H1 (cell line): ENCODE measurements around the gene DAZAP1. TPM values are rescaled to one million over a fixed set of nuclear protein-coding genes. Genes with fewer than 3 reads are reported as not detected.

Experiments
- CTCF ChIA-PET: fragments of 300-600 bp; sonication (Branson Sonifier 250); formaldehyde crosslinking; loops from one replicate; lab custom pipeline; 2021; ENCODE audit not compliant: partially characterized antibody; lab: Charles Lee
- POLR2A ChIA-PET: fragments of 300-600 bp; sonication (Branson Sonifier 250); formaldehyde crosslinking; loops from one replicate; lab custom pipeline; 2021; ENCODE audit warnings: inconsistent platforms; ENCODE audit not compliant: partially characterized antibody; lab: Charles Lee
- DNase-seq, 2 experiments: peaks; one replicate each; pipeline versions ENCODE4 v3.0.0 to v3.0.0-alpha.2; 2010 to 2022; ENCODE audit warnings: low spot score in 2 of 2, low read depth in 1 of 2, mixed read lengths in 1 of 2
- FAIRE-seq: peaks from 2 replicates; lab custom pipeline; 2011; peaks lifted over from hg19 to GRCh38; lab: Jason Lieb, UNC
- H2AFZ ChIP-seq: 2 replicates; pipeline ENCODE4 v1.8.1; 2012; ENCODE audit warnings: low read length, inconsistent platforms
- H2AK5ac ChIP-seq: 2 replicates; pipeline ENCODE4 v1.6.1; 2013; ENCODE audit warnings: low read depth, low read length
- H2BK120ac ChIP-seq: replicated peaks from 2 replicates; pipeline ENCODE3; 2013; ENCODE audit warnings: low read depth, low read length, inconsistent platforms
- H2BK12ac ChIP-seq: 2 replicates; pipeline ENCODE4 v1.6.1; 2013; ENCODE audit warnings: low read depth, low read length
- H2BK15ac ChIP-seq: 2 replicates; pipeline ENCODE4 v1.6.1; 2013; ENCODE audit warnings: low read length
- H2BK20ac ChIP-seq: 2 replicates; pipeline ENCODE4 v1.6.1; 2013; ENCODE audit warnings: low read length
- H2BK5ac ChIP-seq: 2 replicates; pipeline ENCODE4 v1.6.1; 2013; ENCODE audit warnings: low read depth, low read length
- H3K14ac ChIP-seq: 2 replicates; pipeline ENCODE4 v1.6.1; 2013; ENCODE audit warnings: inconsistent platforms; ENCODE audit not compliant: insufficient read length
- H3K18ac ChIP-seq: 2 replicates; pipeline ENCODE4 v1.6.1; 2013; ENCODE audit warnings: low read length; ENCODE audit errors: extremely low read depth
- H3K23ac ChIP-seq: 2 replicates; pipeline ENCODE4 v1.6.1; 2013; ENCODE audit warnings: inconsistent platforms; ENCODE audit not compliant: insufficient read length
- H3K23me2 ChIP-seq: 2 replicates; pipeline ENCODE4 v1.6.1; 2013; ENCODE audit warnings: low read depth, low read length
- H3K27ac ChIP-seq: 2 replicates; pipeline ENCODE4 v1.6.1; 2011; ENCODE audit warnings: low read depth, low read length, inconsistent platforms
- H3K27me3 ChIP-seq, 4 experiments: replicated peaks in 1 of 4; 1 replicate in 1 of 4; 2 replicates in 3 of 4; pipeline versions ENCODE4 v1.6.1 to v1.8.1; 2011 to 2013; ENCODE audit warnings: low read length in 3 of 4, mild to moderate bottlenecking in 3 of 4, inconsistent platforms in 2 of 4, mixed read lengths in 2 of 4, moderate library complexity in 1 of 4; ENCODE audit not compliant: control insufficient read depth in 3 of 4, insufficient read depth in 3 of 4; ENCODE audit errors: extremely low read depth in 1 of 4
- H3K36me3 ChIP-seq, 4 experiments: 2 replicates each; pipeline versions ENCODE4 v1.6.1 to v1.8.1; 2011 to 2013; ENCODE audit warnings: mild to moderate bottlenecking in 4 of 4, low read length in 3 of 4, moderate library complexity in 2 of 4, control low read depth in 1 of 4, inconsistent platforms in 1 of 4; ENCODE audit not compliant: insufficient read depth in 4 of 4, control insufficient read depth in 2 of 4
- H3K4ac ChIP-seq: replicated peaks from 2 replicates; pipeline ENCODE3; 2013; ENCODE audit warnings: low read length, low read depth, mixed read lengths, inconsistent platforms; ENCODE audit not compliant: insufficient read length
- H3K4me1 ChIP-seq, 4 experiments: replicated peaks in 1 of 4; 1 replicate in 1 of 4; 2 replicates in 3 of 4; pipeline versions ENCODE4 v1.6.1 to v1.8.1; 2011 to 2013; ENCODE audit warnings: low read length in 3 of 4, inconsistent platforms in 2 of 4, mixed read lengths in 1 of 4; ENCODE audit not compliant: insufficient read depth in 4 of 4, control insufficient read depth in 3 of 4
- H3K4me2 ChIP-seq, 2 experiments: 2 replicates each; pipeline versions ENCODE4 v1.6.1 to v1.8.1; 2011 to 2013; ENCODE audit warnings: low read depth in 2 of 2, low read length in 2 of 2, control low read depth in 1 of 2, inconsistent platforms in 1 of 2, mild to moderate bottlenecking in 1 of 2; ENCODE audit not compliant: insufficient read depth in 1 of 2
- H3K4me3 ChIP-seq, 4 experiments: fragments of 200-600, 300-600 bp in 1 of 4; sonication (generic), shearing (Covaris generic), sonication (Bioruptor Twin) in 1 of 4; 2 replicates each; pipeline versions ENCODE4 v1.5.1 to v1.8.1; 2011 to 2016; ENCODE audit warnings: low read length in 4 of 4, low read depth in 3 of 4, control low read depth in 2 of 4, inconsistent platforms in 2 of 4, mild to moderate bottlenecking in 2 of 4, mixed read lengths in 1 of 4, moderate library complexity in 1 of 4; ENCODE audit not compliant: insufficient read depth in 2 of 4; ENCODE audit errors: extremely low read depth in 1 of 4
- H3K56ac ChIP-seq: replicated peaks from 2 replicates; pipeline ENCODE3; 2013; ENCODE audit warnings: low read depth, mild to moderate bottlenecking, mixed read lengths, low read length, inconsistent platforms; ENCODE audit not compliant: insufficient read length
- H3K79me1 ChIP-seq: 2 replicates; pipeline ENCODE4 v1.6.1; 2013; ENCODE audit warnings: low read depth, low read length, control low read depth
- H3K79me2 ChIP-seq, 2 experiments: 2 replicates each; pipeline versions ENCODE4 v1.6.1 to v1.8.1; 2012 to 2013; ENCODE audit warnings: low read length in 2 of 2, mild to moderate bottlenecking in 2 of 2, inconsistent platforms in 1 of 2; ENCODE audit not compliant: insufficient read depth in 2 of 2, control insufficient read depth in 1 of 2
- H3K9ac ChIP-seq, 4 experiments: replicated peaks in 1 of 4; 1 replicate in 1 of 4; 2 replicates in 3 of 4; pipeline versions ENCODE4 v1.6.1 to v1.8.1; 2011 to 2013; ENCODE audit warnings: low read depth in 3 of 4, low read length in 3 of 4, control low read depth in 2 of 4, mild to moderate bottlenecking in 2 of 4, moderate library complexity in 2 of 4, inconsistent platforms in 1 of 4; ENCODE audit errors: extremely low read depth in 1 of 4
- H3K9me3 ChIP-seq, 2 experiments: 2 replicates each; pipeline versions ENCODE4 v1.6.1 to v1.8.1; 2012 to 2013; ENCODE audit warnings: mild to moderate bottlenecking in 2 of 2, moderate library complexity in 2 of 2, control low read depth in 1 of 2, inconsistent platforms in 1 of 2, low read depth in 1 of 2, low read length in 1 of 2, mixed read lengths in 1 of 2; ENCODE audit not compliant: insufficient read depth in 2 of 2
- H4K20me1 ChIP-seq, 2 experiments: replicated peaks in 1 of 2; 2 replicates each; pipeline versions ENCODE3 to v1.8.1; 2011 to 2013; ENCODE audit warnings: inconsistent platforms in 2 of 2, low read length in 2 of 2, mild to moderate bottlenecking in 1 of 2; ENCODE audit not compliant: insufficient read depth in 2 of 2, control insufficient read depth in 1 of 2
- H4K5ac ChIP-seq: 2 replicates; pipeline ENCODE4 v1.6.1; 2013; ENCODE audit warnings: low read length, low read depth, mixed read lengths, inconsistent platforms; ENCODE audit not compliant: insufficient read length
- H4K8ac ChIP-seq: 2 replicates; pipeline ENCODE4 v1.8.0; 2013; ENCODE audit warnings: mild to moderate bottlenecking, moderate library complexity, low read length, inconsistent platforms; ENCODE audit not compliant: insufficient read depth; ENCODE audit errors: extremely low read depth
- H4K91ac ChIP-seq: replicated peaks from 2 replicates; pipeline ENCODE3; 2013; ENCODE audit warnings: low read length, mixed read lengths, inconsistent platforms; ENCODE audit not compliant: insufficient read length
- ASH2L ChIP-seq: fragments of 200-600, 300-600 bp; sonication (generic); IDR thresholded peaks from one replicate; pipeline ENCODE4 v1.7.1; 2017; ENCODE audit warnings: low read length
- CHD2 ChIP-seq: IDR thresholded peaks from 2 replicates; pipeline ENCODE4 v1.6.1; 2012; ENCODE audit warnings: low read length, improper control_type of control experiment
- EZH2 ChIP-seq: fragments of 200-600 bp; sonication (generic); IDR thresholded peaks from 2 replicates; pipeline ENCODE4 v1.7.1; 2012; ENCODE audit warnings: low read depth, mild to moderate bottlenecking, moderate library complexity, low read length, inconsistent platforms; ENCODE audit not compliant: severe bottlenecking
- GTF2F1 ChIP-seq: IDR thresholded peaks from 2 replicates; pipeline ENCODE4 v1.6.1; 2012; ENCODE audit warnings: low read depth, low read length, improper control_type of control experiment, borderline replicate concordance
- RAD21 ChIP-seq, 2 experiments: IDR thresholded peaks in 1 of 2; conservative IDR thresholded peaks in 1 of 2; 2 replicates each; pipeline ENCODE4 v1.6.1; 2011; ENCODE audit warnings: low read depth in 2 of 2, low read length in 2 of 2, improper control_type of control experiment in 1 of 2, inconsistent platforms in 1 of 2, mild to moderate bottlenecking in 1 of 2, moderate library complexity in 1 of 2
- RBBP5 ChIP-seq: IDR thresholded peaks from 2 replicates; pipeline ENCODE4 v1.7.1; 2012; ENCODE audit warnings: low read depth, mild to moderate bottlenecking, inconsistent platforms, low read length, moderate library complexity, borderline replicate concordance
- SP2 ChIP-seq: IDR thresholded peaks from 2 replicates; pipeline ENCODE4 v1.6.1; 2012; ENCODE audit warnings: mild to moderate bottlenecking, low read length, inconsistent platforms
- SRF ChIP-seq: IDR thresholded peaks from 2 replicates; pipeline ENCODE4 v1.6.1; 2011; ENCODE audit warnings: mild to moderate bottlenecking, low read depth, low read length, moderate library complexity
- TBP ChIP-seq: IDR thresholded peaks from 2 replicates; pipeline ENCODE4 v1.6.1; 2011; ENCODE audit warnings: low read depth, low read length, improper control_type of control experiment
- WGBS, 2 experiments: shearing (Covaris generic) in 1 of 2; methylation state at CpG; one replicate each; pipeline versions ENCODE4 v1.1.6 to v1.1.7; 2013 to 2015; ENCODE audit warnings: low lambda C conversion rate in 2 of 2, mixed read lengths in 2 of 2, inconsistent platforms in 1 of 2, low coverage in 1 of 2, missing lambda C conversion rate in 1 of 2; ENCODE audit not compliant: insufficient replicate concordance in 2 of 2, insufficient coverage in 1 of 2, insufficient read length in 1 of 2; ENCODE audit errors: extremely low coverage in 1 of 2, missing lambda C conversion rate in 1 of 2; 5-methylcytosine and 5-hydroxymethylcytosine counted together
- polyA plus RNA-seq, 7 experiments: library from polyadenylated mRNA; depleted of rRNA in 3 of 7; stranded (reverse) in 5 of 7; unstranded in 2 of 7; fragments of >200 nt in 5 of 7; fragments of 200-250 nt in 2 of 7; gene quantifications; 1 replicate in 5 of 7; 2 replicates in 1 of 7; 4 replicates in 1 of 7; pipeline versions ENCODE4 v1.2.1 to v1.2.3, GENCODE V29; 2011 to 2013; ENCODE audit warnings: missing spikeins in 2 of 7, mixed read lengths in 2 of 7
- total RNA-seq: library from RNA; stranded (reverse); fragmentation: NEBNext Ultra II Directional; extraction: Animal tissue kit (Norgen Biotek cat#: 25700); gene quantifications from 2 replicates; pipeline ENCODE4 v1.2.1, GENCODE V29; 2021
- TF ChIP-seq, protein P1 (sequence below): IDR thresholded peaks from 2 replicates; pipeline ENCODE4 v1.6.1; 2012; ENCODE audit warnings: inconsistent platforms

Gene DAZAP1
- total and polyA plus RNA-seq, 2 of the 8 experiments (the other 6 are each of a cell fraction or from before 2014, with no cell fraction given) = 79.6 to 341 TPM

DNA sequence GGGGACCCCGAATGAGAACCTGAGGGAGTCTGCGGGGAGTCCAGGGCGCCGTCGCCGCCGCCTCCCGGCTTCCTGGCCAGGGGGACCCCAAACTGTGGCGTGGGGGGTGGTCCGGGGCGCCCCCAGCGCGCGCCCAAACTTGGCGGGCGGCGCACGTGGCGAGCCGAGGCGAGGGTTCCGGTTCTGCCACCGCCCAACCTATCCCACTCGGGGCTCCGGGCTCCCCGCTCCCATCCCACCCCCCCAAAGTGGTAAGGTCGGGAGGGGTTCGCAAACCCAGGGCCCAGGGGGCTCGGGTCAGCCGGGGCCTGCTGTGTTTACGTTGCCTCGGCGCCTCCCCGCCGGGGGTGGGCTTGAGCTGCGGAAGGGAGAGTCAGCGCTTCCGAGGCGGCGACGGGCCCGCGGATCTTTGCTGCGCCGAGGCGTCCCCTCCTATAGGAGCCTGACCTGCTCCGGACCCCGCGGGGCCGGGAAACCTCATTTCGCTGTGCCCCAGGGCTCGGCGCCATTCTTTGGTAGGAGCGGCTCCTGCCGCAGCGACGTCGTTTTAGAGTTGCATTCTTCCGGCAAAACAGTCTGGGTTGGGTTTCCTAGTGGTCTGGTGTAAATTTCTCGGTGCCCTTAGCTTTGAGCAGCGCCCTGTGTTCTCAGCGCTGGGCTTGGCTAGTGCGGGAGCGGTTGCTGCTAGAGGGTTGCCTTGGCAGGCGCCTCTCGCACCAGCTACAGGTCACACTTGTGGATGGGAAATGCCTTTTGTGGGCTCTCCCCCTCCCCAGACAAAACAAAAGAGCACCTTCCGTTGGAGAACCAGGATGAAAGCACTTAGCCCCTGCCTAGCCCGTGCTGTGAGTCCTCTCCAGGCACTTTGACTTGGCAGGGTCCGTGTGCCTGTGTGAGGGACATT, 1.2 kb downstream of the DAZAP1 start:
- peak overlapping the region; percentile 15 for H4K5ac ChIP-seq
- no peak for FAIRE-seq
- ChIA-PET CTCF (interaction anchor here (1.2 kb wide), 1 partner anchor 29 kb away, joined by 4 read pairs; no protein-coding TSS in a partner anchor), POLR2A (interaction anchor here (0.7 to 1.9 kb wide), 10 partner anchors 9 to 141 kb away, joined by 3 to 7 read pairs (median 4); partner anchors contain the start of gene CIRBP)
- peak overlapping the region; percentile 69 for H3K56ac ChIP-seq
- DNase-seq = no peak
- peaks cover 49% of the 10 kb centered on the region in 2 experiments for H4K20me1 ChIP-seq
- peak overlapping the region; percentile 61 for H4K91ac ChIP-seq
- no peaks in the 10 kb centered on the region for H3K27me3 ChIP-seq
- peak overlapping the region; percentile 53 to 93 (median 74); a peak in 6 of 7 replicates for H3K9ac ChIP-seq
- H2AFZ ChIP-seq = no peak overlapping the region
- H2BK12ac ChIP-seq = peak overlapping the region; percentile 27; the same call in 1 of the 2 replicates
- H3K9me3 ChIP-seq = no peaks in the 10 kb centered on the region
- H2BK15ac ChIP-seq = no peak overlapping the region
- peaks cover 10% of the 10 kb centered on the region; the same call in 1 of the 2 replicates for H3K23me2 ChIP-seq
- H3K36me3 ChIP-seq = peaks cover 0 to 4% (median 1%) of the 10 kb centered on the region in 4 experiments; a peak in 5 of 8 replicates
- no peak overlapping the region for H2AK5ac ChIP-seq
- H3K4ac ChIP-seq = peak overlapping the region; percentile 53
- peak overlapping the region; percentile 92 for H4K8ac ChIP-seq
- peaks cover 53 to 58% of the 10 kb centered on the region in 2 experiments for H3K79me2 ChIP-seq
- peaks cover 2 to 20% (median 18%) of the 10 kb centered on the region in 4 experiments; a peak in 6 of 7 replicates for H3K4me1 ChIP-seq
- H3K23ac ChIP-seq = no peak overlapping the region
- H3K18ac ChIP-seq = peak overlapping the region; percentile 60
- peak overlapping the region; percentile 85 to 87 for H3K4me2 ChIP-seq
- no peak overlapping the region for H2BK120ac ChIP-seq
- peak overlapping the region; percentile 69 to 85 (median 84) for H3K4me3 ChIP-seq
- no peak overlapping the region for H3K14ac ChIP-seq
- H3K27ac ChIP-seq = peak overlapping the region; percentile 66
- peak overlapping the region; percentile 48 for H2BK5ac ChIP-seq
- 5% methylated on average over 37 of the region's 69 CpGs; no CpG with 5 or more reads in 1 of the 2 experiments for WGBS, 2 experiments
- peaks cover 11% of the 10 kb centered on the region for H3K79me1 ChIP-seq
- no peak overlapping the region for H2BK20ac ChIP-seq
- TF ChIP-seq GTF2F1 (no peak), RBBP5 (no peak; the same call in 1 of the 2 replicates), CHD2 (no peak), TBP (no peak), ASH2L (peak; percentile 62), SP2 (no peak), EZH2 (no peak), SRF (no peak), RAD21 (IDR thresholded peaks at IDR 0.05 in 1 of 2, conservative IDR thresholded peaks at IDR 0.05 in 1 of 2; ENCODE audit: low read depth in 2 of 2, low read length in 2 of 2) (no peak)
- TF ChIP-seq, protein P1, sequence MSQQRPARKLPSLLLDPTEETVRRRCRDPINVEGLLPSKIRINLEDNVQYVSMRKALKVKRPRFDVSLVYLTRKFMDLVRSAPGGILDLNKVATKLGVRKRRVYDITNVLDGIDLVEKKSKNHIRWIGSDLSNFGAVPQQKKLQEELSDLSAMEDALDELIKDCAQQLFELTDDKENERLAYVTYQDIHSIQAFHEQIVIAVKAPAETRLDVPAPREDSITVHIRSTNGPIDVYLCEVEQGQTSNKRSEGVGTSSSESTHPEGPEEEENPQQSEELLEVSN = peak; percentile 78
